Endodermal cell (in vitro differentiated cells): Measurements from ENCODE around the gene YPEL1. TPM values are rescaled to one million over a fixed set of nuclear protein-coding genes. Genes with fewer than 3 reads are reported as not detected.
A peak's percentile ranks its signal among the peaks of the same experiment; 100 is the strongest.

Experiments
- DNase-seq: peaks from one replicate; pipeline ENCODE4 v3.0.0-alpha.2; 2017
- H3K27ac ChIP-seq: 2 replicates; pipeline ENCODE4 v1.5.1; 2013; ENCODE audit warnings: mild to moderate bottlenecking, low read depth, low read length, moderate library complexity
- H3K27me3 ChIP-seq: 2 replicates; pipeline ENCODE4 v1.6.1; 2013; ENCODE audit warnings: mild to moderate bottlenecking, low read length, moderate library complexity; ENCODE audit not compliant: insufficient read depth, control insufficient read depth, poor library complexity, severe bottlenecking
- H3K36me3 ChIP-seq: 2 replicates; pipeline ENCODE4 v1.7.0; 2013; ENCODE audit warnings: mild to moderate bottlenecking, low read length, moderate library complexity; ENCODE audit not compliant: control insufficient read depth, insufficient read depth
- H3K4me1 ChIP-seq: one replicate; pipeline ENCODE4 v1.7.0; 2013; ENCODE audit warnings: low read length; ENCODE audit not compliant: control insufficient read depth, insufficient read depth
- H3K4me3 ChIP-seq: 2 replicates; pipeline ENCODE4 v1.5.1; 2013; ENCODE audit warnings: mild to moderate bottlenecking, low read length, moderate library complexity
- H3K9ac ChIP-seq: 2 replicates; pipeline ENCODE4 v1.6.1; 2013; ENCODE audit warnings: mild to moderate bottlenecking, low read length, moderate library complexity; ENCODE audit not compliant: poor library complexity, severe bottlenecking; ENCODE audit errors: extremely low read depth
- H3K9me3 ChIP-seq: 2 replicates; pipeline ENCODE4 v1.6.1; 2013; ENCODE audit warnings: mild to moderate bottlenecking, low read length, moderate library complexity; ENCODE audit not compliant: control insufficient read depth
- H3K27ac Mint-ChIP-seq: 2 replicates; pipeline ENCODE4 v1.8.0; 2020; ENCODE audit warnings: mixed read lengths
- H3K27me3 Mint-ChIP-seq: 2 replicates; pipeline ENCODE4 v1.8.0; 2021; ENCODE audit warnings: mild to moderate bottlenecking, mixed read lengths; ENCODE audit not compliant: insufficient read depth
- H3K36me3 Mint-ChIP-seq: 2 replicates; pipeline ENCODE4 v1.8.0; 2020; ENCODE audit warnings: low read depth, mixed read lengths
- H3K4me1 Mint-ChIP-seq: 2 replicates; pipeline ENCODE4 v1.8.0; 2020; ENCODE audit warnings: mixed read lengths
- H3K4me3 Mint-ChIP-seq: 2 replicates; pipeline ENCODE4 v1.8.0; 2020; ENCODE audit warnings: mild to moderate bottlenecking, moderate library complexity, mixed read lengths
- H3K9me3 Mint-ChIP-seq: 2 replicates; pipeline ENCODE4 v1.8.0; 2020; ENCODE audit warnings: mild to moderate bottlenecking, mixed read lengths
- WGBS, 2 experiments: methylation state at CpG; one replicate each; pipeline versions ENCODE4 v1.1.5 to v1.1.7; 2013; ENCODE audit warnings: missing lambda C conversion rate in 2 of 2, mixed read lengths in 1 of 2; ENCODE audit not compliant: insufficient coverage in 1 of 2, insufficient read length in 1 of 2; 5-methylcytosine and 5-hydroxymethylcytosine counted together
- total RNA-seq, 2 donors: library from RNA; stranded (reverse); fragmentation: NEBNext Ultra II Directional in 1 of 2; extraction: Animal tissue kit (Norgen Biotek cat#: 25700) in 1 of 2; gene quantifications; 2 replicates in 1 of 2; 3 replicates in 1 of 2; pipeline ENCODE4 v1.2.1, GENCODE V29; 2021
- TF ChIP-seq, protein P1 (sequence below): fragments of 200-600 bp; sonication (generic); conservative IDR thresholded peaks from 2 replicates; pipeline ENCODE4 v1.5.0; 2021; ENCODE audit warnings: antibody characterized with exemption, mild to moderate bottlenecking

The YPEL1 gene
- total RNA-seq, 2 donors from 2014 or later = 13.4 to 23.4 TPM

- H3K9me3 Mint-ChIP-seq = no peaks in the 10 kb centered on the region
- Histone ChIP-seq H3K27ac (no peak overlapping the region), H3K4me3 (no peak overlapping the region), H3K9ac (no peak overlapping the region), H3K9me3 (no peaks in the 10 kb centered on the region), H3K27me3 (no peaks in the 10 kb centered on the region), H3K4me1 (peaks cover 9% of the 10 kb centered on the region), H3K36me3 (peaks cover 11% of the 10 kb centered on the region)
- TF ChIP-seq, protein P1, sequence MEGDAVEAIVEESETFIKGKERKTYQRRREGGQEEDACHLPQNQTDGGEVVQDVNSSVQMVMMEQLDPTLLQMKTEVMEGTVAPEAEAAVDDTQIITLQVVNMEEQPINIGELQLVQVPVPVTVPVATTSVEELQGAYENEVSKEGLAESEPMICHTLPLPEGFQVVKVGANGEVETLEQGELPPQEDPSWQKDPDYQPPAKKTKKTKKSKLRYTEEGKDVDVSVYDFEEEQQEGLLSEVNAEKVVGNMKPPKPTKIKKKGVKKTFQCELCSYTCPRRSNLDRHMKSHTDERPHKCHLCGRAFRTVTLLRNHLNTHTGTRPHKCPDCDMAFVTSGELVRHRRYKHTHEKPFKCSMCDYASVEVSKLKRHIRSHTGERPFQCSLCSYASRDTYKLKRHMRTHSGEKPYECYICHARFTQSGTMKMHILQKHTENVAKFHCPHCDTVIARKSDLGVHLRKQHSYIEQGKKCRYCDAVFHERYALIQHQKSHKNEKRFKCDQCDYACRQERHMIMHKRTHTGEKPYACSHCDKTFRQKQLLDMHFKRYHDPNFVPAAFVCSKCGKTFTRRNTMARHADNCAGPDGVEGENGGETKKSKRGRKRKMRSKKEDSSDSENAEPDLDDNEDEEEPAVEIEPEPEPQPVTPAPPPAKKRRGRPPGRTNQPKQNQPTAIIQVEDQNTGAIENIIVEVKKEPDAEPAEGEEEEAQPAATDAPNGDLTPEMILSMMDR = no peak
- H3K27me3 Mint-ChIP-seq = no peaks in the 10 kb centered on the region
- H3K4me3 Mint-ChIP-seq = no peak overlapping the region
- H3K4me1 Mint-ChIP-seq = peaks cover 27% of the 10 kb centered on the region
- DNase-seq = peak; percentile 12
- H3K27ac Mint-ChIP-seq = no peak overlapping the region
- peaks cover 31% of the 10 kb centered on the region for H3K36me3 Mint-ChIP-seq
- 95 to 98% methylated on average over 25 to 31 of the region's 31 CpGs for WGBS, 2 experiments
Measured at GRCh38 chr22:21703684-21704316, 31.8 kb downstream of the YPEL1 start.

GRCh38 chr22:21702700-21703683, 32.6 kb downstream of the YPEL1 start:
- Mint-ChIP-seq H3K27me3 (no peaks in the 10 kb centered on the region), H3K9me3 (no peaks in the 10 kb centered on the region), H3K4me3 (no peak overlapping the region), H3K27ac (peak overlapping the region; percentile 39), H3K36me3 (peaks cover 37% of the 10 kb centered on the region), H3K4me1 (peaks cover 31% of the 10 kb centered on the region)
- WGBS, 2 experiments = 93 to 97% methylated on average over 20 to 30 of the region's 30 CpGs
- Histone ChIP-seq H3K4me3 (no peak overlapping the region), H3K36me3 (peaks cover 16% of the 10 kb centered on the region), H3K4me1 (peaks cover 9% of the 10 kb centered on the region), H3K27ac (no peak overlapping the region), H3K9me3 (no peaks in the 10 kb centered on the region), H3K27me3 (no peaks in the 10 kb centered on the region), H3K9ac (no peak overlapping the region)
- no peak for DNase-seq
- TF ChIP-seq, protein P1 = no peak

GRCh38 chr22:21702094-21702493, 33.5 kb downstream of the YPEL1 start:
- no peak overlapping the region for H3K4me3 Mint-ChIP-seq
- Histone ChIP-seq H3K9me3 (no peaks in the 10 kb centered on the region), H3K27ac (no peak overlapping the region), H3K4me3 (no peak overlapping the region), H3K36me3 (peaks cover 25% of the 10 kb centered on the region), H3K4me1 (peaks cover 9% of the 10 kb centered on the region), H3K9ac (no peak overlapping the region), H3K27me3 (no peaks in the 10 kb centered on the region)
- no peaks in the 10 kb centered on the region for H3K9me3 Mint-ChIP-seq
- WGBS, 2 experiments = 95 to 100% methylated on average over 5 to 6 of the region's 6 CpGs
- H3K4me1 Mint-ChIP-seq = peaks cover 26% of the 10 kb centered on the region
- no peak for DNase-seq
- no peaks in the 10 kb centered on the region for H3K27me3 Mint-ChIP-seq
- H3K36me3 Mint-ChIP-seq = peaks cover 41% of the 10 kb centered on the region
- TF ChIP-seq, protein P1 = no peak
- peak overlapping the region; percentile 39 for H3K27ac Mint-ChIP-seq
